Fibroblast of pulmonary artery (primary cell): ENCODE results near the gene NOL8.

ENCODE experiments used
- DNase-seq: peaks from one replicate; pipeline ENCODE4 v3.0.0-alpha.2; 2010; ENCODE audit warnings: low read depth
- H3K4me3 ChIP-seq: replicated peaks from 2 replicates; pipeline ENCODE4 v1.5.1; 2011; ENCODE audit warnings: low read depth, mild to moderate bottlenecking, control low read depth, low read length, moderate library complexity
- CTCF ChIP-seq: IDR thresholded peaks from 2 replicates; pipeline ENCODE4 v1.5.1; 2011; ENCODE audit warnings: mild to moderate bottlenecking, control low read depth, low read length, inconsistent platforms; ENCODE audit errors: missing control alignments

The NOL8 gene

GRCh38 chr9:92298036-92298435, 27.1 kb downstream of the NOL8 start:
- TF ChIP-seq CTCF = no peak
- no peak for DNase-seq
- H3K4me3 ChIP-seq = no peak overlapping the region

DNA sequence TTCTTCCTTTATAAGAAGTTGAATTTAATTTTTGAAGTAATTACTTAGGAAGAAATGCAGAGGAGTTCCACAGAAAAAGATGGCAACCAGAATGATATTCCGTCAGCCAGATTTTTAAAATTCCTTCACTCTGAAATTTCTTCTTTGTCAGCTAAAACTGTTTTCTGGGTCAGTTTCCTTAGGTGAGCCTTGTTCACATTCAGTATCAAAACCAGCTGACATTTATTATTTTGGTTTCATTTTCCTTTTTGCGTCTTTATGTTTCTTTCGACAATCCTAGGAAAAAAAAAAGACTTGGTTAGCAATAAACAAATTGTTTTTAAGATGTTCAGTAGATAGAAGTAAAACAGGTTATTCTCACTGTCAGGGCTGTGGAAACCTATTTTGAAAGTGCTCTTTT, 27.5 kb downstream of the NOL8 start:
- no peak for TF ChIP-seq CTCF
- DNase-seq = no peak
- H3K4me3 ChIP-seq = no peak overlapping the region

DNA sequence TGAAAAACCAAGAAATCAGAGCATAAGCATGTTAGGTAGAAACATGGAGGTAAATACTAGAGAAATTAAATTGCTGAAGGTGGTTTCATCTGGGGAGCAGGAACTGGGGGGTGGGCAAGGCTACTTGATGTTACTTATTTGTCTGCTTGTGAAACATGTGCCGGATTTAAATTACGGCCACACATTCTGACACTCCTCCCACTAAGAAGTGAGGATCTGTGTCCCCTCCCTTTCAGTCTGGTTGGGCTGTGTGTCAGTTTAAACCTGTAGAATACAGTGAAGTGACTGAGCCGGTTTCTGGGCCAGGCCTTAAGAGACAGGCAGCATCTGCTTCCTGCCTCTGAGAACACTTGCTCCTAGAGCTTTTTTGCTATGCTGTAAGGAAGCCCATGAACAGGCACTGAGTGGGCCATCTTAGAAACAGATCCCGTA, 29.3 kb downstream of the NOL8 start:
- TF ChIP-seq CTCF = no peak
- H3K4me3 ChIP-seq = no peak overlapping the region
- DNase-seq = no peak

DNA sequence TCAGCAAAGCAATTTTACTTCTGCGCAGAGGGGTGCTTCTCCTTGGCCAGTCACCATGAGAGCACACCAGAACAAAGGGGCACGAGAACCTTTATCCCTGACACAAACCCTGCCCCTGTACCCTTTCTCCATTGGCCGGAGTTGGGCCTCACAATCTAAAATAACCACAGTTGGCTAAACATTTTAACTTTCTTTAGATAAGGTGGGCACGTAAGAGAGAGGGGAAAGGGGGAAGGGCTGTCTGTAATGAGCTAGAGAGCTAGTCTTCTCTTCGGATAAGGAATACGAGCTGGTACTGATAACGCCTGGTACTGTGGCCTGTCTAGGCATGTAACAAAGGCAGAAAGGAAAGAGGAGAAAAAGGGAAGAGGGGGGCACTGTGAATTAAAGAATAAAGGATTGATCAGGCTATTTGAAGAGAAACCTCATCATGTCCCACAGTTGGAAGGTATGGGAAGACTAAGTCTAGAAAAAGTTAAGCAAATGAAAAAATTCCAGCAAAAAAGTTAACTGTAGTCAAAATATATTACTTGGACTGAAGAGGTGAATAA, 29.8 kb downstream of the NOL8 start:
- no peak for TF ChIP-seq CTCF
- DNase-seq = no peak
- no peak overlapping the region for H3K4me3 ChIP-seq

DNA sequence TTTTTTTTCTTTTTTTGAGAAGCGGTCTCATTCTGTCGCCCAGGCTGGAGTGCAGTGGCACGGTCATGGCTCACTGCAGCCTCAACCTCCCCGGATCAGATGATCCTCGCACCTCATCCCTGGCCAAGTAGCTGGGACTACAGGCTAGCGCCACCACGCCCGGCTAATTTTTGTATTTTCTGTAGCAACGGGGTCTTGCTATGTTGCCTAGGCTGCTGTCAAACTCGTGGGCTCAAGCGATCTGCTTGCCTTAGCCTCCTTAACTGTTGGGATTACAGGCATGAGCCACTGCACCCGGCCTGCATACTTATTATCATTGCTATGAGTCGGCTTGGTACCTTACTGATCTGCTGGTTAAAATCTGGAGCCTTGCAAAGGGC, 30.9 kb downstream of the NOL8 start:
- TF ChIP-seq CTCF = no peak
- no peak for DNase-seq
- peak overlapping the region; percentile 81 for H3K4me3 ChIP-seq

GRCh38 chr9:92293452-92294296, 31.5 kb downstream of the NOL8 start, which contains the start of gene IARS1:
Gene IARS1 (minus strand): TSS chr9:92293697. CDS start chr9:92289419, 4,278 bp downstream.
- TF ChIP-seq CTCF = peak; percentile 25
- peak within 1 kb of the TSS; percentile 81 for H3K4me3 ChIP-seq
- DNase-seq = peak; percentile 99

- no peak for DNase-seq
- TF ChIP-seq CTCF = no peak
Measured at GRCh38 chr9:92293075-92293354, 32.1 kb downstream of the NOL8 start.

More at GRCh38 chr9:92293075-92293354, 32.1 kb downstream of the NOL8 start:
- peak overlapping the region; percentile 81 for H3K4me3 ChIP-seq
